Skeletal muscle cell (primary cell): Measurements from ENCODE around the gene MAP7D2.
A peak's percentile ranks its signal among the peaks of the same experiment; 100 is the strongest.
"Not testable (repeated sequence)": the region's sequence is repeated elsewhere in the genome, so short reads cannot be mapped to it uniquely, and the experiment has no call there.

Experiments
- DNase-seq: peaks from one replicate; pipeline ENCODE4 v3.0.0-alpha.2; 2010; ENCODE audit warnings: low read depth
- H3K4me3 ChIP-seq: 2 replicates; pipeline ENCODE4 v1.5.1; 2011; ENCODE audit warnings: low read depth, mild to moderate bottlenecking, control low read depth, low read length, moderate library complexity

MAP7D2 gene

GRCh38 chrX:20116577-20117240 lies at the start of gene MAP7D2:
Gene MAP7D2, minus strand, starts transcription at chrX:20116907. Its CDS starts 28 bp downstream, at chrX:20116879.
- H3K4me3 ChIP-seq: peak within 1 kb of the TSS; percentile 37

DNA sequence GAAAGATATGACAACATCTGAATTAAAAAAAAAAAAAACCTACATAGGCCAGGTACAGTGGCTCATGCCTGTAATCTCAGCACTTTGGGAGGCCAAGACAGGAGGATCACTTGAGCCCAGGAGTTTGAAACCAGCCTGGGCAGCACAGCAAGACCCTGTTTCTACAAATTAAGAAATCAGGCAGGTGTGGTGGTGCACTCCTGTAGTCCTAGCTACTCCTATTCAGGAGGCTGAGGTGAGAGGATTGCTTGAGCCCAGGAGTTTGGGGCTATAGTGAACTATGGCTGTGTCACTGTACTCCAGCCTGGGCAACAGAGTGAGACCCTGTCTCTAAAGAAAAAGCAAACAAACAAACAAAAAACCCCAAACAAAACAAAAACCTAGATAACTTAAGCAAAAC lies 45.8 kb upstream of the MAP7D2 start:
- not testable (repeated sequence) for DNase-seq, H3K4me3 ChIP-seq

More at GRCh38 chrX:20116577-20117240, at the start of gene MAP7D2:
- DNase-seq: no peak

GRCh38 chrX:20159797-20160385 lies 43.2 kb upstream of the MAP7D2 start:
- no peak overlapping the region for H3K4me3 ChIP-seq
- DNase-seq: no peak

DNA sequence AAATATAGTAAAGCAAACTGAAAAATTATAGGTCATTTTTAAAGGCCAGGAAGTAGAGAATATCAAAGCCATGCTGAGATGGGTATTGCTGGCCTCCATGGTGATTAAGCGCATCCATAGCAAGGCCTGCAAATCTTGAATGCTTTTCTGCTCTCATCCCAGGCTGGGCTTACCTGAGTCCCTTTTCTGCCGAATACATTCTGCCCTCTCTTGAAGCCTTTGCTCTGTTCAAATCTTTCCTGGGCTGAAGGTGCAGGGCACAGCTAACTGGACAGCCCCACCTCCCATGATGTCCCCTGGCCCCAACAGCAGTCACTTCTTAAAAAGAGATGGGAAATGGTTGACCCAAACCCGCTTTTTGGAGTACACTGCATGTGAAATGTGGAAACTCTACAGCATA lies 35.0 kb upstream of the MAP7D2 start:
- H3K4me3 ChIP-seq: no peak overlapping the region
- no peak for DNase-seq

DNA sequence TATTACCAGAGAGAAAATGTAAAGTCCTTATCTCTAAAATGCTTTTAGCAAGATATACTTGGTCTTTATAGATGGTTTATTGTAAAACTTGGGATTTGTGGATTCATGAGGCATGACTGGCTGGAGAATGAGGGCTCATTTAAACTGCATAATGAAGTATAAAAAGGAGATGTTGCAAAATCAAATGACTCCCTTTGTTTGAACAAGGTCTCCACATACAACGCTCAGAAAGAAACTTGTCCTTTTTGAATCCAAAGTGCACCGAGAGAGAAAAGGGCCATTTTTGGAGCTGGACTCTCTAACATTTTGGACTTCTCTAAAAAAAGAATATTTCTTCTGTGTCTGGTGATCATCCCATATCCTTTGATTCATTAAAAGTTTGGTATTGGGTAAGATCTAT lies 32.6 kb upstream of the MAP7D2 start:
- no peak overlapping the region for H3K4me3 ChIP-seq
- DNase-seq: no peak

GRCh38 chrX:20147561-20147960 lies 30.9 kb upstream of the MAP7D2 start:
- H3K4me3 ChIP-seq: no peak overlapping the region
- no peak for DNase-seq

DNA sequence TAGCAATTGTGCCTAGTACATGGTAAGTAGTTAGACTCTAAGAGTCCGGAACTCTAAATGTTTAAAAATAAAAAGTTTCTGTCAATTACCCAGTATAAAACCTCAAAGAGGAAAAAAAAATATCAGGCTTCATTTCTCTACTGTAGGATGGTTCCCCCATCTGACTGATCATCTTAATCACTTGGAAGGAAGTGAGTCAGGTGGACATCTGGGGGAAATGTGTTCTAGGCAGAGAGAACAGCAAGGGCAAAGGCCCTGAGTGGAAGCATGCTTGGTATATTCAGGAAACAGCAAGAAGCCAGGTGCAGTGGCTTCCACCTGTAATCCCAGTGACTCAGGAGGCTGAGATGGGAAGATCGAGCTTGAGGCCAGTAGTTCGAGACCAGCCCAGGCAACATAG lies 27.8 kb upstream of the MAP7D2 start:
- H3K4me3 ChIP-seq: no peak overlapping the region
- DNase-seq: no peak

- no peak overlapping the region for H3K4me3 ChIP-seq
- no peak for DNase-seq
Measured at GRCh38 chrX:20143561-20143960, 26.9 kb upstream of the MAP7D2 start.

GRCh38 chrX:20143111-20143510 lies 26.4 kb upstream of the MAP7D2 start:
- H3K4me3 ChIP-seq: no peak overlapping the region
- no peak for DNase-seq

DNA sequence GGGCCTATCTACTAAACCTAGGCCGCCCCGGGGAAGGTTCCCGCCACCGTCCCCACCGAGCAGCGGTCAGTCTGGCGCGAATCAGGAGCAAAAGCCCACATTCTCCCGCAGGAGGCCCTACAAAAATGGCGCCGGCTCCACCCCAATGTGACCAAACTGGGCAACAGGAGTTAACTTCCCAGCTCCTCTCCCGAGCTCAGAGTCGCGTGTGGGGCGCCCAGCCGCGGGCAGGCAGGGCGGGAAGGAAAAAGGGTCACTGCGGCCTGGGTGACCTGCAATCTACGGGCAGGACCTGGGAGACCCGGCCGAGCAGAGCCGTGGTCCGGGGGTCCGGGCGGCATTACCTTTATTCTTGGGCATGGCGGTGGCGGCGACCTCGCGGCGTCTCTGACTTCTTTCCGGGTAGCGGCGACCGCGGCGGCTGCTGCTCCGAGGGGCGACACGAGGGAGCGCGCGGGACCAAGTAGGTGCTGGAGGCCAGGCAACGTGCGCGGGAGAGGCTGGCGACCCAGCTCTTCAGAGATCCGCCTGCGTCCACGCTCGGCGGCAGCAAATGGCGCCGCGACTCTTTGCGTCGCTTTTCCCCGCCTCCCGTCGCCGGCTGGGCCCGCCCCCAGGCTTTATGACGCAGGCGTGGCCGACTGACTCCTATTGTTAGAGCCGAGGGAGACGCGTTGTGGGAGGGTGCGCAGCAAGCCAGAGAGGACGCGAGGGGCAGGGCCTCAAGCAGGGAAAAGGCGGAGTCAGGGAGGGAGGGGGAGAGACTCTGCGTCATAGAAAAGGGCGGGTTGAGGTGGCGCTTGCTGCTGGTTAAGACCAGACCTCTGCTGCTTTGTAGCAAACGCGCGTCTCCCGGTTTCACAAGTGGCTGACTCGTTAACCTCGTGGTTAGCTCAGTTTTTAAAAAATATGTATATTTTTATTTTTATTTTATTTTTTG lies 24.8 kb upstream of the MAP7D2 start, which contains the start of gene EIF1AX:
Gene EIF1AX, minus strand, starts transcription at position 558 of the 940 bp plus-strand sequence. Its CDS starts 198 bp downstream, at position 360.
- H3K4me3 ChIP-seq: peak within 1 kb of the TSS; percentile 74
- peak; percentile 92 for DNase-seq

GRCh38 chrX:20140420-20140819 lies 23.7 kb upstream of the MAP7D2 start:
- DNase-seq: no peak
- H3K4me3 ChIP-seq: peak overlapping the region; percentile 74

GRCh38 chrX:20139966-20140365 lies 23.3 kb upstream of the MAP7D2 start:
- peak overlapping the region; percentile 74 for H3K4me3 ChIP-seq
- DNase-seq: peak; percentile 19

GRCh38 chrX:20135944-20136343 lies 19.2 kb upstream of the MAP7D2 start:
- no peak for DNase-seq

GRCh38 chrX:20132666-20133065 lies 16.0 kb upstream of the MAP7D2 start:
- no peak overlapping the region for H3K4me3 ChIP-seq
- DNase-seq: no peak

More at GRCh38 chrX:20135944-20136343, 19.2 kb upstream of the MAP7D2 start:
- no peak overlapping the region for H3K4me3 ChIP-seq

DNA sequence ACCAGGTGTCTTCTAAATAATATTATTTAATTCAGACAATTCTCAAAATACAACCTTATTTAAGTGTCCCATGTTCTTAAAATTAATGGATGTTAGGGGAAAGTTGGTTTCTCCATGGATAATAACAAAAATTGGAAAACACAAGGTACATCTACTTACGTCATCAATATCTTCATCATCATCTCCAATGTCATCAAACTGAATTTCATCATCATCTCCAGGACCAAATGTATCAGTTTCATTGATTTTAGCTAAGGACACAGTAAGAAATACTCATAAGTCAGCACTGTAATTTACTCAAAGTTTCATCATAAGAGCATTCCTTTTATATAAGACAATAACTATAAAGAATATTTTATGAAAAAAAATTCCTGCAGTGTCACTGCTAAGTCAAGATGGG lies 13.7 kb upstream of the MAP7D2 start:
- DNase-seq: no peak
- H3K4me3 ChIP-seq: no peak overlapping the region

DNA sequence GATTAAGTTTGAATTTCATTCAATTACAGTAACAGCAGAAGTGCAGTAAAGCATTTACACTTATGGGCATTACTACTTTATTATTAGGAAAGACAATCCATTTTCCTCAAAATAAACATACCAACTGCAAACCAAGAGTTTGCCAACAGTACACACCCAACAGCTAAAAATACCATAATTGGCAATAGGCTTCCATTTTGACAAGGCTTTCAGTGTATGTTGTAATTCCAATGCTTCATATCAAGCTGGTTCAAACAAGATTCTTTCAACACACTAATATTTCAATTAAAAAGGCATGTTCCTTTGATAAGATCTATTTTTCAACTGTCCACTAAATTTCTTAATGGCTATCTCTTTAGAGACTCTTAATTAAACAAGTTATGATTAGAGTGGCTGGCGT lies 12.8 kb upstream of the MAP7D2 start:
- DNase-seq: no peak
- no peak overlapping the region for H3K4me3 ChIP-seq

- no peak for DNase-seq
- no peak overlapping the region for H3K4me3 ChIP-seq
Measured at GRCh38 chrX:20128670-20129069, 12.0 kb upstream of the MAP7D2 start.

- H3K4me3 ChIP-seq, DNase-seq: not testable (repeated sequence)
Measured at GRCh38 chrX:20127440-20127839, 10.7 kb upstream of the MAP7D2 start.

DNA sequence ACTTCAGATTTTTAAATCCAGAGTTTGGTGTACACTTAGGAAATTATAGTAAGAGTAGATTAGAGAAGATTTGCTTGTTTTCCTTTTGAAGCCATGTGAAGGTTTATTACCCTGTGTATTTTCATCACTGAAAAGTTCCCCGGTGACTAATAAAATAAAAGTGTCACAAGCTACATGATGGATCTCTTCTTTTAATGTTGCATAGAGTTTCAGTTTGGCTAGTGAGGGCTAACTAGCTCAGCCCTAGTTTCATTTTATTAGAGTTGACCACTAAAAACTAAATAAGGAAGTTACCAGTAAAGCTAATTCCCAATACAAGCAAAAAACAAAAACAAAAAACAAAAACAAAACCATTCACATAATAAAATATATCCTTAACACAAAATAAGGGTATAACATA lies 10.1 kb upstream of the MAP7D2 start:
- DNase-seq, H3K4me3 ChIP-seq: not testable (repeated sequence)

DNA sequence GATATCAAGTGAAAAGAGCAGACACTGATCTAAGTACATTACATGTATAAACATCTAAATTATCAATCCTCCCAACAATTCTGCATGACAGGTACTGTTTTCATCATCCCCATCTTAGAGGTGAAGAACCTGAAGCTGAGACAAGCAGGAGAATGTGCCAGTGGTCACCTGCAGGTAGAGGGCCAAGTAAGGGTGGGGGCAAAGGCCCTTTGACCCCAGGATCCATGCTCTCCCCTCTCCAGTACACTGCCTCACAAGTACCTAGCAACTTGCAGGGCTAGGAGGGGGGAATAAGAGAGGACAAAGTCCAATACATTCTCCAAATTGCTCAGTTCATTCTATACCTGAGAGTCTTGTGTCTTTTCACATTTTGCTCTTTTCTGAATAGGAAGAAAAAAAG lies 8.3 kb upstream of the MAP7D2 start:
- no peak overlapping the region for H3K4me3 ChIP-seq
- no peak for DNase-seq
